NCI-H2196 treated with DMSO at 0.1 percent for 48 hours (cell line): ENCODE data around the gene PLCD3.

ENCODE experiments used
- DNase-seq: peaks from one replicate; lab custom pipeline; 2025; ENCODE audit not compliant: unreplicated experiment; lab: John Stamatoyannopoulos, UW

Gene PLCD3

GRCh38 chr17:45086391-45086790, 45.9 kb downstream of the PLCD3 start:
- DNase-seq, result no peak

GRCh38 chr17:45081047-45081703, 51.1 kb downstream of the PLCD3 start:
- DNase-seq, result no peak

GRCh38 chr17:45077643-45078042, 54.7 kb downstream of the PLCD3 start:
- no peak for DNase-seq

GRCh38 chr17:45073414-45074070, 58.8 kb downstream of the PLCD3 start:
- no peak for DNase-seq

GRCh38 chr17:45070809-45071208, 61.5 kb downstream of the PLCD3 start:
- DNase-seq, result no peak

- no peak for DNase-seq
These were observed 62.3 kb downstream of the PLCD3 start for GRCh38 chr17:45070001-45070400.

GRCh38 chr17:45067637-45068036, 64.7 kb downstream of the PLCD3 start:
- DNase-seq, result no peak

GRCh38 chr17:45063198-45063597, 69.1 kb downstream of the PLCD3 start:
- no peak for DNase-seq

- DNase-seq, result no peak
These were observed 70.6 kb downstream of the PLCD3 start for GRCh38 chr17:45061606-45062205.

GRCh38 chr17:45060797-45061605, 71.3 kb downstream of the PLCD3 start, which contains the start of gene NMT1:
NMT1 (plus strand) TSS chr17:45061317; CDS start chr17:45061330, 13 bp downstream.
- peak; percentile 99 for DNase-seq

- DNase-seq, result no peak
These were observed 71.9 kb downstream of the PLCD3 start for GRCh38 chr17:45060382-45060796.
